Stimulated activated CD8-positive, alpha-beta memory T cell treated with anti-CD3 and anti-CD28 coated beads, Interleukin-4, amount 100 ng/mL, for 1 hour (primary cell): ENCODE data around the gene ZWILCH.
A peak's percentile ranks its signal among the peaks of the same experiment; 100 is the strongest.
"Not testable (repeated sequence)": the region's sequence is repeated elsewhere in the genome, so short reads cannot be mapped to it uniquely, and the experiment has no call there.

ENCODE experiments used
- DNase-seq, 2 donors: peaks; one replicate each; pipeline ENCODE4 v3.0.0-alpha.2; 2020; ENCODE audit warnings: low read depth in 2 of 2, low spot score in 1 of 2

ZWILCH gene

DNA sequence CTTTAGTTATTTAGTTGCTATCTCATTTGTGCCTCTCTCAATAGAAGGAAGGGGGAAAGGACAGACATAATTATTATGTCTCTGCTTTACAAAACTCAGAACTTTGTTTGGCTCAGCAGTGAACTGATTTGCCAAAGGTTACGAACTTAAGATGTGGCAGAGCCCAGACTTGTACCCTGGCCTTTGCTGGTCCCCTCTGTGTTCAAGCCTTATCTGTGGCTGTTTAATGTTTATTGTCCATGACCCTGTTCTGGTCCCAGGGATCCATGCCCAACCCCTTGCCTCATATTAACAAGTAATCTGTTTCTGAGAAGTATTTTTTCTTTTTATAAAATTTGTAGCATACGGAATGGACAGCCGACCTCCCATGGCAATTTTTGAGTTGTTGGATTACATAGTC, 18.2 kb upstream of the ZWILCH start:
- DNase-seq: no peak

GRCh38 chr15:66488525-66488924, 16.6 kb upstream of the ZWILCH start:
- no peak for DNase-seq

DNA sequence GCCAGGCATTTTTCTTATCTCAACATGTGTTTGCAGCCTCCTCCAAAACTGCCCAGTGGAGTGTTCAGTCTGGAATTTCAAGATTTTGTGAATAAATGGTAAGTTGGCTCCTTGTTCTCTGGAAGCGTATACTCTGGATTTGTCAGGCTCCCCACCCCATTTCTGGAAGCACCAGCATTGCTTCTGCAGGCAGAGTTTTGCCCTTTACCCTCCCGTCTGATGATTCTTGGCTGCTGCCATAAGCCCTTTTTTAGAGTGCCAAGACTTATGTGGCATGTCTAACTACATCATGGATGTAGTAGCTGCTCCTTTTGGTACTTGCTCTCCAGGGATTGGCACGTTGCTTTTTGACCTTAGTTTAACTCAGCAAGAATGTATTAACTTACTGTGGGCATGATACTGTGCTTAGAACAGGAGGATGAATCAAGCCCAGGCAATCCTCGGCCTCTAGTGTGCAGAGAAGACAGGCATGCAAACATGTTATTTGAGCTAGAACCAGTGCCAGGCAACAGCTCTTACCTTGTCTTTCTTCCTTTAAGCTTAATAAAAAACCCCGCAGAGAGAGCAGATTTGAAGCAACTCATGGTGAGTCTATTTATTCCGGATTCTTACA, 15.8 kb upstream of the ZWILCH start:
- DNase-seq: no peak

DNA sequence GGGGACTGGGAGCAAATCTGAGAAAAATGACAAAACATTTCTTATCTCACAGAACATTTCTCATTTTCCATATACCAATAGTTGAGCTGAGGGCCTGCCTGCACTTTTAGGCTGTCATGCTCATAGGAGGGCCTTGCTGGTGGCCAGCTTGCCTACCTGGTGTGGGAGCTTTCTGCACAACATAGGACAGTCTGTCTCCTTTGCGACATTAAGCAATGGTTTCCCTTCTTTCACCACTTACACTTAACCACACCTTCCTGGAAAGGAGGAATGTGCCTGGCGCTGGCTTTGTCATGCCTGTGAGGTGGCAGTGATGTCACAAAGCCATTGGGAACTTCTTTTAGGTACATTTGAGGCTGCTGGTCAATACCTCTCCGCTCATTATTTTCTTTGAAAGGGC, 13.3 kb upstream of the ZWILCH start:
- DNase-seq: no peak

- no peak for DNase-seq
These were observed 10.9 kb upstream of the ZWILCH start for GRCh38 chr15:66494262-66494661.

- no peak for DNase-seq
These were observed 8.1 kb upstream of the ZWILCH start for GRCh38 chr15:66496951-66497501.

DNA sequence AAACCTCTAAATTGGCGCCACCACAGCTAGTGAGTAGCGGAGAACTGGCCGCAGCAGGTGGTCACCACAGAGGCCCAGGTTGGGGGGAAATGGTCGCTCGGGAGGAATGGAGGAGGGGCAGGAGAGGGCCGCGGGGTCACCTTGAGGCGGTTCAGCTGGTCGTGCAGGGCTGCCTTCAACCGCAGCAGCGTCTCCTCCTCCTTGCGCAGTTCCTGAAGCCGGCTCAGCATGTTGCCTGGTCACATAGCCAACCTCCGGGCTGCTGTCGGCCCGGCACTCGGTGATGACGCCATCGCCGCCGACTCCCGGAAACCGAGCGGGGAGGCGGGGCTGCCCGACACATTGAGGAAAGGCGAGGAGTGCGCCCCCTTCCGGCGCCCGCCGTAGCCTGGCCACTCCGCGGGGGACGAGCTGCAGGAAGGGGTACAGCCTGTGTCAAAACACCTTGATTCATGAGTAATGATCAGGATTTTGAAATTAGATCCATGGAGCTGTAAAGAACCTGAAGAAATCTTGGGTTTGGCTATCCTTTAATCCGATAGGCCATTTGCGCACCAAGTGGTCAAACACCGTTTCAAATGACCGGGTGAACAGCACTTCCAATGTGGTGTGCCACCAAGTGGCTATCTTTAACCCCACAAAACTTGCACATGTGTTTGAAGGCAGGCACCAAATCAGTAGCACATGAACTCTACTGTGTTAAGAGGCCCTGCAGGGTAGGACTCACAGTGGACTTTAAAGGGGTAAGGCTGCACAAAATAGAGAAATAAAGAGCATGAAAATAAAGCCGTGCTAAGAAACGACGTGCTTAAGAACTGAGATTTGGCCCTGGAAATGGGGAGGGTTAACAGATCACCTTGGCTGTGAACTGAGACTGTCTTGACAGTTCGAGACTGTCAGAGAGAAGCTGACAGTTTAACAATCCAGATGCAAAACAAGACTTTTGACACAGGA, 7.3 kb upstream of the ZWILCH start, which contains the start of gene SNAPC5:
SNAPC5 (minus strand) TSS at position 261 of the 954 bp plus-strand sequence; CDS start at position 230, 31 bp downstream.
- DNase-seq: peak; percentile 95

DNA sequence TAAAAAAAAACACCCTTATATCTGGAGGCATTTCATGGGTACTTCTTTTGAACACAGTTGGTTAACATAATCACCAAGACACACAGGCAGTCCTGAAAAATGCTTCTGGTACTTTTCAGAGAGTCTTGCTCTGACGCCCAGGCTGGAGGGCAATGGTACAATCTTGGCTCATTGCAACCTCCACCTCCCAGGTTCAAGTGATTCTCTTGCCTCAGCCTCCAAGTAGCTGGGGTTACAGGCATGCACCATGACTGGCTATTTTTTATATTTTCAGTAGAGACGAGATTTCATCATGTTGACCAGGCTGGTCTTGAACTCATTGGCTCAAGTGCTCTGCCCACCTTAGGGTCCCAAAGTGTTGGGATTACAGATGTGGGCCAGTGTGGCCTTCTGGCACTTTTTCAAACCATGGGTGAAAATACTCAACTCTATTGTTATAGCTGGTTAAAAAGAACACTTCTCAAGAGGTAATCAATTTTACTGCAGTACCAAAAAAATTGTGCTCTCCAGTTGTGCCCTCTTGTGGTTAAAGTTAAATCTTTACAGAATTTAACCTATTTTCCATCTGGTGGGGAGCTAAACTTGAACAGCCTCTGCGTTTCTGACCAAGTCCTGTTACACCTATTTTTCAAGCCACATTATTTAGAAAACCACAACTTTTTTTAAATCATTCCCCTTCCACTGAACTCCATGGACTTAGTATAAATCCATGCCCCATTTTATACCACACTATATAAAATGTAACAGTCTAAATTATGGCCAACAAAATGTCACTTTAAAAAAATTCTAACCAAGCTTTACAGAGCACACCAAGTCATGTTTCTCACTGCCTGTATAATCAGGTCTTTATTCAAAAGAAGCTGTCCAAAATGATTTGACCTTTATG, 6.4 kb upstream of the ZWILCH start:
- DNase-seq: no peak

- DNase-seq: not testable (repeated sequence)
These were observed 4.8 kb upstream of the ZWILCH start for GRCh38 chr15:66500346-66500745.

GRCh38 chr15:66502491-66502890, 2.6 kb upstream of the ZWILCH start:
- DNase-seq: no peak

- DNase-seq: not testable (repeated sequence)
These were observed 2.0 kb upstream of the ZWILCH start for GRCh38 chr15:66503041-66503648.

- DNase-seq: no peak
These were observed 1.2 kb upstream of the ZWILCH start for GRCh38 chr15:66503780-66504562.

- no peak for DNase-seq
These were observed 295 bp downstream of the ZWILCH start for GRCh38 chr15:66505430-66505811.

DNA sequence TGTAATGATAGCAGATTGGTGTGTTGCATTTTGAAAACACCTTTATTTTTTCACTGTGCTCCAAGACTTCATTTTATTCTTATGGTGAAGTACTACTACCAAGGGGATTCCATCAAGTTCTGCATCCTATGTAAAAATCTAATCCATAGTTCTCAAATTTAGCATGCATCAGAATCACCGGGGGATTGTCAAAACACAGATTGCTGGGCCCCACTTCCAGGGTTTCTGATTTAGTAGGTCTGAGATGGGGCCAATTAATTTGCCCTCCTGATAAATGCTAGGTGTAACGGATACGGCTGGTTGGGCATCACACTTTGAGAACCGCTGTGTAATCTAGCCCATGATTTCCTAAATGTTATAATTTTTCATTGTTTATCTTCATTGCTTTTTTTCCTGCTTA, 692 bp downstream of the ZWILCH start:
- DNase-seq: no peak

DNA sequence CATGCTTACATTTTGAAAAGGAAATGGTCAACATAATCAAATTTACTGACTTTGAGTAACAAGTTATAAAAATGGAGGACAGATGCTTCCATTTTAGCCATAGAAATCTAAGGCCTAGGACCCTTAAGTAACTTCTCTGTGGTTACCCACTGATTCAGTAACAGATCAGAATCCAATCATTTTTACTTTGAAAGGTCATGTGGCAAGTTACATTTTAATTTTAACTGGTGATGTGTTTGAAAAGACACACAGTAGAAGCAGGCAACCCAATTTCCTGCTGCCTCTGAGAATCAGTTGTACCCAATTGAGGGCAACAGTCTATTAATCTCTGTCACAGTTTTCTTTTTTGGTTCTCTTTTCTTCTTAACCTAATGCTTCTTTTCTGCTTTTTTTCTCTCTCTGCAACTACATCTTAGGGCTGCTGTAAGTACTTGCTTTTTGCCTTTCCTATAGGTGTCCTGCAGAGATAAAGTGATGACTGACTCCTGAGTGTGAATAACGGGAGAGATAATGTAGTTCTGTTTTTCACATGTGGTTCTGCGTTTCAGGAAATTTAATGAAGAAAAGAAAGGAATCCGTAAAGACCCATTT, 3.3 kb downstream of the ZWILCH start:
- no peak for DNase-seq

DNA sequence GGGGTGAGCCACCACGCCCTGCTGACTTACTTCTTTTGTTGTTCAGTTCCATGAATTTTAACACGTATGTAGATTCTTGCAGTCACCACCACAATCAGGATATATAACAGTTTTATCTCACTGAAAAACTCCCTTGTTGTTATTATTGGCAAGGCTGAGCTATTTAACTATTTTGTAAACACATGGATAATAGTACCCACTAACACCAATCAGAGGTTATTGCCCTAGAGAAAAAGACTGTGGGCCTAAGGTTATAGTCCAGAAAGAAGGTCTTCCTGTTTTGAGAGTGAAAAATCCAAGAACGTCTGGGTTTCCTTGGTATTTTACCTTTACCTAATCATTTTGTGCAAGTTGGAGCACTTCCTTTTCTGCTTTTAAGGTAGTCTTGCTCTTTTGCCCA, 9.5 kb downstream of the ZWILCH start:
- no peak for DNase-seq

- DNase-seq: no peak
These were observed 10.8 kb downstream of the ZWILCH start for GRCh38 chr15:66515901-66516322.

GRCh38 chr15:66523926-66524325, 18.8 kb downstream of the ZWILCH start:
- DNase-seq: no peak

- DNase-seq: no peak
These were observed 19.7 kb downstream of the ZWILCH start for GRCh38 chr15:66524838-66525237.
